ENCODE results near the gene ATAD3B.
A peak's percentile ranks its signal among the peaks of the same experiment; 100 is the strongest.
"Not testable (repeated sequence)": the region's sequence is repeated elsewhere in the genome, so short reads cannot be mapped to it uniquely, and the experiment has no call there.

The ATAD3B gene

DNA sequence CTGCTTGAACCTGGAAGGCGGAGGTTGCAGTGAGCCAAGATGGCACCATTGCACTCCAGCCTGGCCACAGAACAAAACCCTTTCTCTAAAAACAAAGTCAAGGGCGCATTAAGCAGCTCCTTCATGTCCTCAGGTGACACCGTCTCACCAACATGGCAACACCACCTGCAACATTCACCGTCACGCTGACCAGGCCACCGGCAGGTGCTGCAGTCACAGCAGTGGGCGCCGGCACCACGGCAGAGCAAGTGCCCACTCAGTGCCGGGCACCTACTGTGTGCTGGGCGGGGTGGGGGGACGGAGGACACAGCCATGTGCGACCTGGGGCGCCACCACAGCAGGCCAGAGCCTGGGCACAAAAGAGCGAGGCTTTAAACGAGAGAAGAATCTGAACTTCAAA lies 12.1 kb downstream of the ATAD3B start:
- no peak for FAIRE-seq

DNA sequence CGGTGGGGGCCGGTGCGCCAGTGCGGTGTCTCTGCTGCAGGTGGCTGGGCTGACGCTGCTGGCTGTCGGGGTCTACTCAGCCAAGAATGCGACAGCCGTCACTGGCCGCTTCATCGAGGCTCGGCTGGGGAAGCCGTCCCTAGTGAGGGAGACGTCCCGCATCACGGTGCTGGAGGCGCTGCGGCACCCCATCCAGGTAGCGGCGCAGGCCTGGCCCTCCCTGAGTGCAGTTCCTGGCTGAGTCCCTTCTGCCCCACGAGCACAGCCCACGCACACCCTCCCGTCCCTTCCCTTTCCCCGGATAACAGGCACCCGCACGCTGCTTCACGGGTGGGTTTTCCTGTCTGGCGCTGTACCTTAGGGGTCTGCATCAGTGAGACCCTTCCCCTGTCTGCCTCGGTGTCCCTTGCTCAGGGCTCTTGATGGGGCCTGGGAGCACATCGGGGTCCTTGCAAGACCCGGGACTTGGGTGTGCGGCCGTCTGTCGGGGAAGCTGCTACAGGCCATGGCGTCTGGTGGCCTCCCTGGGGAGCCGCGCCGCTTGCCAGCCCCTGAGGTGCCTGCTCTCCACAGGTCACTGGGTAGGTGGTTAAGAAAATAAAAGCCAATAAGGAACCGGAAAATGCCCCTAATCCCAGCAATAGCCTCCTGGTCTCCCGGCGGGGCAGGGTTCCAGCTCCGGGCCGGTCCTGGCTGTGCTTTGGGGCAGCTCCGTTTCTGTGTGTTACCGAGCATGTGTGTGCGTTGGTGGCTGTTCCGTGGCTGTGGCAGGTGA lies 13.6 kb downstream of the ATAD3B start:
- FAIRE-seq: not testable (repeated sequence)

DNA sequence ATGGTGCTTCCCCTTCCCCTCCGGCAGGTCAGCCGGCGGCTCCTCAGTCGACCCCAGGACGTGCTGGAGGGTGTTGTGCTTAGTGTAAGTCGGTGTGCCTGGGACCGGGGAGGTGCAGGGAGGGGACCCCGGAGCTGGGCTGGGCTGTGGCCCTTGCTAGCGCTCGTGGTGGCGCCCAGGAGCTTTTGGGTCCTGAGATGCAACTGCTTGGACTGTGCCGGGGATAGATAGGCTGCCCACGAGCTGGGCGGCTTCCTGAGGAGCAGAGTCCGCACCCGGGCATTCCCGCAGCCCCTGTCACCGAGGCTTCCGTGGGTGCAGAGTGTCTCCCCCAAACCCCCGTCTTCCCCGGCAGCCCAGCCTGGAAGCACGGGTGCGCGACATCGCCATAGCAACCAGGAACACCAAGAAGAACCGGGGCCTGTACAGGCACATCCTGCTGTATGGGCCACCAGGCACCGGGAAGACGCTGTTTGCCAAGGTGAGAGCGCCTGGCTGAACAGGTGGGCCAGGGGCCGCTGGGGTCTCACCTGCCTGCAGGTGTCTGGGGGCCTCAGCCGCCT lies 14.3 kb downstream of the ATAD3B start:
- FAIRE-seq: not testable (repeated sequence)

DNA sequence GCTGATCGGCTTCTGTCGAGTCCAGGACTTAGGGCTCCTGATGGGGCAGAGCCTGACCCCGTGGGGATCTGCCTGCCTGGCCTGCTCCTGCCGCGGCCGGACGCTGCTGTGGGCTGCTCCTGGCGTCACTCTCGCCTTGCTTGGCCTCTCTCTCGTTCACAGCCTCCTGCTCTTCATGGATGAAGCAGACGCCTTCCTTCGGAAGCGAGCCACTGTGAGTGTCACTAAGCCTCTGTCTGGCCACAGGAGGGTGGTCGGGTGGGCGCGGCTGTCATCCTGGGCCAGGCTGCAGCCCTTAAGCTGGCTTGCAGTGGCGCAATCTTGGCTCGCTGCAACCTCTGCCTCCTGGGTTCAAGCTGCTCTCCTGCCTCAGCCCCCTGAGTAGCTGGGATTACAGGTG lies 16.1 kb downstream of the ATAD3B start:
- FAIRE-seq: no peak

DNA sequence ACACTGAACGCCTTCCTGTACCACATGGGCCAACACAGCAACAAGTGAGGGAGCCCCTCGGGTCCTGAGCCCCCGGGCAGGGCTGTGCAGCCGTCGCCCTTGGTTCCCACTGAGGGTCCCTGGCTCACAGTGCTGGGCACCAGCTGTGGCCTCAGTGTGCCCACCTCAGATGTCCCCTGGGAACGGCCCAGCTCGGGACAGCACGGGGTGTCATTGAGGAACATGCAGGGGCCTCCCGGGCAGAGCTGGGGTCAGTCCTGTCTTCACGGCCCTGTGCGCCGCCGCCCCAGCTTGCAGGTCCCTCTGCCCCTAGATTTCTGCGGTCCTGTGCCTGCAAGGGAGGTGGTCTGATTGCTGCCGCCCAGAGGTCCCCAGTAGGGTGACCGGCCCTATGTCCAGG lies 17.7 kb downstream of the ATAD3B start:
- FAIRE-seq: no peak

DNA sequence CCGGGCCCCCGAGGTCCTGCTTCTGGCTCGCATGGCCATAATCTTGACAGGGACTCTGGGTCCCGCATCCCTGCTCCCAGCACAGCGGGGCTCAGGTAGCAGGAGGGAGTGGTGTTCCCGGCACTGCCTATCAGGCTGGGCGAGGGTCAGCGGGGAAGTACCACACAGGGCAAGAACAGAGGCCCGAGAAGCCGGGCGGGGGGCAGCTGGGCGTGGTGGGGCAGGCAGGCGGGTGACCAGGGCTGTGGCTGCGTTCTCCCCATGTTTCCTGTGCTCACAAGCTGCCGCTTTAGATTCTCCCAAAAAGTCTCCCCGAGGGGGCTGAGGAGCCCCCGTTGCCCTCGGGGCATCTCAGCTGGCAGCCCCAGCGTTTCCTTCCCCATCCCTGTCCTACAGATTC lies 18.3 kb downstream of the ATAD3B start:
- no peak for FAIRE-seq

DNA sequence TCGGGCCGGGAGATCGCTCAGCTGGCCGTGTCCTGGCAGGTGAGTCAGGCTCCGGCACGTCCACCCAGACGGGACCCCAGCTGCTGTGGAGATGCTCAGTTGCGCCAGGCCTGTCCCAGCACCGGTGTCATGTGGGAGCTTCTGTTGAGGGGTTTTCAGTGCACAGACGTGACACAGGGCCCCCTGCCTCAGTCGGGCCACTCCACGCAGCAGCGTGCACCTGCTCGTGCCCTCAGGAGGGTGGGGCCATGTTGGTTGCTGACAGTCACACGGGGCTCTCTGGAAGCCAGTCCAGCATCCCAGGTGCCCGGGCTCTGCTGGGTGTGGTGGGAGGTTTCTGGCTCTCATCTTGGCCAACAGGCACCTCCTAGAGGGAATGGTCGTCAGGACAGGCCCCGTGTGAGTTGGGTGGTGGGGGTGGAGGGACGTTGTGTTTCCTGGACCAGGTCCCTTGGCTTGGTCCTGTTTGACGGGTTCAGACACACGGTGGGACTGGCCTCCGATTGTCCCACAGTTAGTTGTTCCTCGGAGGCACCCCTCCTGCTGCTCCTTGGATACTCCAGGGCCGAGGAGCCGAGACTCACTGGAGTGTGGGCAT lies 19.2 kb downstream of the ATAD3B start:
- no peak for FAIRE-seq

DNA sequence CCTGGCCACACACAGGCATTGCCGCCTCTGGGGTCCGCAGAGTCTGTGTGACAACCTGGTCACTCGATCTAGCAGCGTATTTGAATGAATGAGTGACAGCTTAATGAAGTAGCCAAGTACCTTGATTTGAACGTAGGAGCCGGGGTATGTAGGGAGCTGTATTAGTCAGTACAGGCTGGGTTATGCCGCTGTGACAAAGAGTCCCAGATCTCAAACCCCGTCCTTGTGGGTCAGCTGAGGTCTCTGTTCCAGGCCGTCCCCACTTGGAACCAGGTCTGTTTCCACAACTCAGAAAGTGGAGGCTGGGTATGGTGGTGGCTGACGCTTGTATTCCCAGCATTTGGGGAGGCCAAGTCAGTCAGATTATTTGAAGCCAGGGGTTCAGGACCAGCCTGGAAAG lies 20.0 kb downstream of the ATAD3B start:
- FAIRE-seq: no peak

DNA sequence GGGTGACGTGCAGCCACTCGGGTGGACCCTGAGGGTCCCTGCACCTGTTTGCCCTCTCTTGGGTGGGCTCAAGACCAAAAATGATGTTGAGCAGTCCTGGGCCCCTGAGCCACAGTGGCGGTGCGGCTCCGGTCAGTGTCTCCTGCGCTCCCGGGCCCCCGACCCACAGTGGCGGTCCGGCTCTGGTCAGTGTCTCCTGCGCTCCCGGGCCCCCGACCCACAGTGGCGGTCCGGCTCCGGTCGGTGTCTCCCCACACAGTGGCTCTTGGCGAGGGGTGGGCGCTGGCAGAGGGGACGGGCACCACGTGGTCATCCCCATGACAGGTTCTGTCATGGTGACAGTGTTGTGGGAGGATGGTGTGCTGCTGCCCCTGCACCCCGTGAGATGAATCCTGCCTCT lies 22.7 kb downstream of the ATAD3B start:
- FAIRE-seq: not testable (repeated sequence)

DNA sequence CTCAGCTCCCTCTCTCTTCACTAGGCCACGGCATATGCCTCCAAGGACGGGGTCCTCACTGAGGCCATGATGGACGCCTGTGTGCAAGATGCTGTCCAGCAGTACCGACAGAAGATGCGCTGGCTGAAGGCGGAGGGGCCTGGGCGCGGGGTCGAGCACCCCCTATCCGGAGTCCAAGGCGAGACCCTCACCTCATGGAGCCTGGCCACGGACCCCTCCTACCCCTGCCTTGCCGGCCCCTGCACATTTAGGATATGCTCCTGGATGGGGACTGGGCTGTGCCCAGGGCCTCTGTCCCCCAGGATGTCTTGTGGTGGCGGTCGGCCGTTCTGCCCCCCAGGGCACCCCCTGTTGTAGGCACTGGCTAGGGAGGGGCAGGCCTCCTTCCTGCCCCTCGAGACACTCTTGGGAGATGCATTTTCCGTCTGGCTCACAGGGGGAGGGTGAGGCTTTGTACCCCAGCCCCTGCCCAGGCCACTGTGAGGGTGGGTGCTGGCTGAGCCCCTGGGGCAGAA lies 24.0 kb downstream of the ATAD3B start:
- not testable (repeated sequence) for FAIRE-seq

DNA sequence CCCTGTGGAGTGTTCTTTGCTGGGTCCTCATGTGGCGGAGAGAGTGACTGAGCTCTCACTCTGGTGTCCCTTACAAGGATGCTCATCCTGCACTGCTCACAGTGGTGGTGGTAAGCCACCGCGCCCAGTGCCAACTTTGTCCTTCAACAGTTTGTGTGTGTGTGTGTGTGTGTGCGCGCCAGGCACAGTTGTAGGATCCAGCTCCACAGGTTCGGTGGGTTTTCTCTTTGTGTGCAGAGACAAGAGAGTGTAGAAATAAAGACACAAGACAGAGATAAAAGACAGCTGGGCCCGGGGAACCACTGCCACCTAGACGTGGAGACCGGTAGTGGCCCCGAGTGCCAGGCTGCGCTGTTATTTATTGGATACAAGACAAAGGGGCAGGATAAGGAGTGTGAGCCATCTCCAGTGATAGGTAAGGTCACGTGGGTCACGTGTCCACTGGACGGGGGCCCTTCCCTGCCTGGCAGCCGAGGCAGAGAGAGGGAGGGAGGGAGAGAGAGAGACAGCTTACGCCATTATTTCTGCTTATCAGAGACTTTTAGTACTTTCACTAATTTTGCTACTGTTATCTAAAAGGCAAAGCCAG lies 33.3 kb downstream of the ATAD3B start:
- not testable (repeated sequence) for FAIRE-seq

DNA sequence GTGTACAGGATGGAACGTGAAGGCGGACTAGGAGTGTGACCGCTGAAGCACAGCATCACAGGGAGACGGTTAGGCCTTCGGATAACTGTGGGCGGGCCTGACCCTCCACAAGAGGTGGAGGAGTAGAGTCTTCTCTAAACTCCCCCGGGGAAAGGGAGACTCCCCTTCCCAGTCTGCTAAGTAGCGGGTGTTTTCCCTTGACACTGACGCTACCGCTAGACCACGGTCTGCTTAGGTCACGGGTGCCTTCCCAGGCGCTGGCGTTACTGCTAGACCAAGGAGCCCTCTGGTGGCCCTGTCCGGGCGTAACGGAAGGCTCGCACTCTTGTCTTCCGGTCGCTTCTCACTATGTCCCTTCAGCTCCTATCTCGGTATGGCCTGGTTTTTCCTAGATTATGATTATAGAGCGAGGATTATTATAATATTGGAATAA lies 33.8 kb downstream of the ATAD3B start:
- FAIRE-seq: peak; percentile 88

DNA sequence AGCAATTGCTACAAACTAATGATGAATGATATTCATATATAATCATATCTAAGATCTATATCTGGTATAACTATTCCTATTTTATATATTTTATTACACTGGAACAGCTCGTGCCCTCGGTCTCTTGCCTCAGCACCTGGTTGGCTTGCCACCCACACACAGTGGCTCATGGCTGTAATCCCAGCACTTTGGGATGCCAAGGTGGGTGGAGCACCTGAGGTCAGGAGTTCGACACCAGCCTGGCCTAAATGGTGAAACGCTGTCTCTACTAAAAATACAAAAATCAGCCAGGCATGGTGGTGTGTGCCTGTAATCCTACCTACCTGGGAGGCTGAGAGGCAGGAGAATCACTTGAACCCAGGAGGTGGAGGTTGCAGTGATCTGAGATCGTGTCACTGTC lies 34.2 kb downstream of the ATAD3B start:
- FAIRE-seq: not testable (repeated sequence)

DNA sequence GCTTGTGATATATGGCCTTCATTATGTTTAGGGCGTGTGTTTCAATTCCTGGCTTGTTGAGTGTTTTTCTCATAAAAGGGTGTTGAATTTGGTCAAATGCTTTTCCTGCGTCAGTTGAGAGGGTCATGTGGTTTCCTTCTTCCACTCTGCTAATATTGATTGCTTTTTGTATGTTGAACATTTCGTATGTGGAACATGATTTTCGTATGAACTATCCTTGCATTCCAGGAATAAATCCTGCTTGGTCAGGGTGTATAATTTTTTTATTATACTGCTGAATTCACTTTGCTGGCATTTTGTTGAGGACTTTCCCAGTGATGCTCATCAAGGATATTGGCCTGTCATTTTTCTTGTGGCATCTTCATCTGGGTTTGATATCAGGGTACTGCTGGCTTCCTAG lies 35.7 kb downstream of the ATAD3B start:
- no peak for FAIRE-seq

DNA sequence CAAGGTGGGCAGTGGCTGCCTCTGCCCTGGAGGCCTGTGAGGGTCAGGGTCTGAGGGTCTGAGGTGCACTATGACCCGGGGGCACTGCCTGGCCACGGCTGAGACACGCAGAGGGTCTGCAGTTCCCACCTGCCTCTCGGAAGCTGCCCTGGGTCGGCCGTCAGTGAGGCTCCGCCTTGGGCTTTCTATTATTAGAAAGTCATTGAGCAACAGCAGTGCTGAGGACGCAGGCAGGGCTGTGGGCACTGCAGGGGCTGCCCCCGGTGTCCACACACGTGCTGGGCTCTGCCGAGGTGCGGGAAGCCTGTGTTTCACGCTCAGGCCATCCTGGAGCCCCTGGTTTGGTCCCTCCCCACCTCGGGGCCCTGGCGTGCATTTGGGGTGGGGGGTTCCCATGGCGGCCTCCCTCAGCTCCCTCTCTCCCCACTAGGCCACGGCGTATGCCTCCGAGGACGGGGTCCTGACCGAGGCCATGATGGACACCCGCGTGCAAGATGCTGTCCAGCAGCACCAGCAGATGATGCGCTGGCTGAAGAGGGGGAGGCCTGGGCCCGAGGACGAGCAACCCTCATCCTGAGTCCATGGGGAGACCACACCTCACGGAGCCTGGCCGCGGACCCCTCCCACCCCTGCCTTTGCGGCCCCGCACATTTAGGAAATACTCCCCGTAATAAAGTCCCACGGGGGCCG lies 37.4 kb downstream of the ATAD3B start:
- not testable (repeated sequence) for FAIRE-seq

DNA sequence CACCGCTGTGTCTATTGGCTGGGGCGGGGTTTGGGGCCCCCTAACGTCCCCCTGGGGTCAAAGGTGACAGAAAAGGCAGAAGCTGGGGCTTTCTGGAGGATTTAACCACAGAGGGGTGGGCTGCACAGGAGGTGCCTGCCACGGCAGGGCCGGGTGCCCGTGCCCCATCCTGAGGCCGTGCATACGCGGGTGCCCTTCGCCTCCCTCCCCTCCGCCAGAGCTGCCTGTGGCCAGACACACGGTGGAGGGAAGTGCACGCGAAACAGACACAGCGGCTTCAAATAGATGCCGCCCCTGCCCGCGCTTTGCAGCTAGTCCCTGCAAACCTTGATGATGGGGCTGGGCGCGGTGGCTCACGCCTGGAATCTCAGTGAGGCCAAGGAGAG lies 37.9 kb downstream of the ATAD3B start:
- not testable (repeated sequence) for FAIRE-seq

DNA sequence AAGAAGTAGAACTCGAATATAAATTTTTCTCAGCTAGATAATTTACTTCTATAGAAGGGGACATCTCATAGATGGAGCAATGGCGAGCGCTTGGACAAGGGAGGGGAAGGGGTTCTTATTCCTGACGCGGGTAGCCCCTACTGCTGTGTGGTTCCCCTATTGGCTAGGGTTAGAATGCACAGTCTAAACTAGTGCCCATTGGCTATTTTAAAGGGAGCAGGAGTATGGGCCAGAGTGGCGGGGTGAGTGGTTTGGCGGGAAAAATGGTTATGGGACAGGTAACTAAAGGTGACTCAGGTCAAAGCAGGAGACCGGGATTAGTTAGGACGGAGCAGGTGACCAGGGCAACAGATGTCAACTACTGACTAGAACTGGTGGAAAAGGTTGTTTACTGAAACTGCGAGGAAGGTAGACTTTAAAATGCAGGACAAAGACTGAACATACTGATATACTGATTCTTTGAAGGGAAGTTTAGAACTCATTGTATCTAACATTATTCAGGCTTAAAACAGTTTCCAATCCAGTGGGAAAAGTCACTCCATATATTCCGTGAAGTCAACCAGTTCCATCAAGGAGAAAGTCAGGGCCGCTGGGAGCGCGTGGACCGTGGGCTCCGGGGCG lies 39.5 kb downstream of the ATAD3B start:
- no peak for FAIRE-seq

DNA sequence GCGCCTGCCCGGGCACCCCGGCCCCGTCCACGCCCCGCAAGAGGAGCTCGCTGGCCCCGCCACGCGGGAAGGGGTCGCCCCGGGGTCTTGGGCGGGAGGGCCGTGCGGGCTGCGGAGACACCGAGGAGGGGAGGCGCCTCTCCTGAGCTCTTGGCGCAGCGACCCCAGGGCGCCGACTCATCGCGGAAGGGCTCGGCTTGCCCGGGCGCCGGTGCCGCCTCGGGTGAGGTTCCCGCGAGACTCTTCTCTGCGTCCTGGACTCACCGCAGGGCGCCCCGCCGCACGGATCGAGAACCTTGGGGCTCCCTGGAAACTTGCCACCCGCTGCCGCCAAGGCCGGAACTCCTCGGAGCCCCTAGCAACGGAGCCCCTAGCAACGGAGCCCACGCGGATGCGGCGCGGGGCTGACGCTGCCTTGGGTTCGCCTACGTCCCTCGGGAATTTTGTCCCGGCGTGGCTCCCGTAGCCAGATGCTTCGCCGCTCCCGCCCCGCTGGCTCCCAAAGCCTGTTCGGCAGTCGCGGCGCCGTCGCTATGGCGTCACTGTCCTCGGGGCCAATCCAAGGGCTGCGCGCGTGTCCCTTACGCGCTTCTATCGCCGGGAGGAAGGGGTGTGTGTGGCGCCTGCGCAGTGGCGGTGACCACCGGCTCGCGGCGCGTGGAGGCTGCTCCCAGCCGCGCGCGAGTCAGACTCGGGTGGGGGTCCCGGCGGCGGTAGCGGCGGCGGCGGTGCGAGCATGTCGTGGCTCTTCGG lies 40.1 kb downstream of the ATAD3B start, which contains the start of gene ATAD3A:
Gene ATAD3A, plus strand, starts transcription at position 630 of the 753 bp plus-strand sequence. Its CDS starts 107 bp downstream, at position 737.
- FAIRE-seq: peak; percentile 9

DNA sequence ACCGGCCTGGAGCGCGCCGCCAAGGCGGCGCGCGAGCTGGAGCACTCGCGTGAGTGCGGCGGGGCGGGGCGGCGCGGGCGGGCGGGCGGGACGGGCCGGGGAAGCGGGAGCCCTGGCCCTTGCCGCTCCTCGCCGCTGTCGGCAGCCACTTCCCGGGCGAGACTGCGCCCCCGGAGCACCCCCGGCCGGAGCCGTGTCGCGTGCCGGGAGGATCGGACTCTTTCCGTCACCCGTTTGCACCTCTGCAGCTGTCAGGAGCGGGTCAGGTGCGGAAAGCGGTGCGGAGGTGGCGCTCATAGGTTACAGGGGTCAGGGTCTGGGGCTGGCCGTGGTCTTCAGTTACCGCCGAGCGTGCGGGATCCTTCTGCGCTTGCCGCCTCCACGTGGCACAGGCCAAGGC lies 40.9 kb downstream of the ATAD3B start:
- FAIRE-seq: not testable (repeated sequence)

DNA sequence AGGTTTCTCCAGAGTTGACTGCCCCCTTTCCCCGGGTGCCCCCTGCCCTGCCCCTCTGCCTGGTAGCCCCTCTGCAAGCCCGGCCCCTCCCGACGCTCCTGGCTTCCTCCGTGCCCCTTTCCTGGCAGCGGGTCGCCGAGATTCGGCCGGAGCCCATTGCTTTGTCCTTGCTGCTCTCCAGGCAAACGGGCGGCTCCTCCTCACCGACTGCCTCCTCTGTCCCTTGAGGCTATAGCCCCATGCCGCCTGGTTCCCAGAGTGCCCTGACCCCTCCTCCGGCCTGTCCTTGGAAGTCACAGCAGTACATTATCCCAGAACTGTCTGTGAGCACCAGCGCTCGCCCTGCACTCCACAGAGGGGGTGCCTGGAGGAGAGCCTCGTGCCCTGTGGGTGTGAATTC lies 42.1 kb downstream of the ATAD3B start:
- FAIRE-seq: not testable (repeated sequence)

DNA sequence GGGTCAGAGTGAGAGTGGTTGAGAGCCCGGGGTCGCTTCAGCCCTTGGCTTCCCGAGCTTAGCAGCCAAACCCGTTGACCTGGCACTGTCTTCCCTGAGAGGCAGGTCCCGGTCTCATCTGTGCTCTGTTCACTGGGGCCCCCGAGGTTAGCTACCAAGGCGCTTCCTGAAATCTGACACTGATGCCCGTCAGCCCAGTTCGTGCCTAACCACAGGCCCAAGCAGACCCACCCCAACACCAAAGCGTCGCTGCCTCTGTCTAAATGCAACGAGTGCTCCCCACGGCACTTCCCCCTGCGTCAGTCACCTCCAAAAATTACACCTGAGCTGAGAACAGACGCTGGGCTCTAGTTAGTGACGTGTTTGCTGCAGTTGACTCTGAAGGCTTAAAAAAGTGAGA lies 42.8 kb downstream of the ATAD3B start:
- not testable (repeated sequence) for FAIRE-seq

DNA sequence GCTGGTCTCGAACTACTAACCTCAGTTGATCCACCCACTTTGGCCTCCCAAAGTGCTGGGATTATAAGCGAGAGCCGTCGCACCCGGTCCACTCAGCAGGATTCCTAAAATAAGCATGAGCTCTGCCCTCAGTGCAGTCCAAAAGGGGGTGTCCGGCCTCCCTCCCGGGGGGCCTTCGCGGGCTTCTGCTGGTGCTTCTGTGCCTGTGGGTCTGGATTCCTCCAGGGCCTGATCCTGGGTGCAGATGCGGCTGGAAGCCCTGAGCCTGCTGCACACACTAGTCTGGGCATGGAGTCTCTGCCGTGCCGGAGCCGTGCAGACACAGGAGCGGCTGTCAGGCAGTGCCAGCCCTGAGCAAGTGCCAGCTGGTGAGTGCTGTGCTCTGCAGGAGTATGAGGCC lies 45.4 kb downstream of the ATAD3B start:
- FAIRE-seq: not testable (repeated sequence)

All from A204.1 (cell line).